Measurements from ENCODE around the gene KCNQ1. TPM values are rescaled to one million over a fixed set of nuclear protein-coding genes. Genes with fewer than 3 reads are reported as not detected.

Gene KCNQ1
- total and polyA plus RNA-seq, 2 of the 13 experiments (the other 11 are each of a cell fraction or from before 2014, with no cell fraction given), result 0.02 to 0.08 TPM

DNA sequence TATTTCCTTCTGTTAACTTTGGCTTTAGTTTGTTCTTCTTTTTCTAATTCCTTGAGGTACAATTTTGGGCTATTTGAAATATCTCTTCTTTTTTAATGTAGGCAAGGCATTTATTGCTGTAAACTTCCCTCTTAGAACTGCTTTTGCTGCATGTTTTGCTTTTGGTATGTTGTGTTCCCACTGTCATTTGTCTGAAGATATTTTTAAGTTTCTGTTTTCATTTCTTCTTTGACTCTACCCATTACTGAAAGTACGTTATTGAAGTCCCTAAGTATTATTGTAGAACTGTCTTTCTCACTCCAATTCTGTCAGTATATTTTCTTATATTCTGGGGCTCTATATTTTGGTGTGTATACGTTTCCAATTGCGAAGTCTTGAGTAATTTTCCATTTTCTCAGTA, 177.1 kb downstream of the KCNQ1 start:
- Histone ChIP-seq H3K9ac (ENCODE audit: insufficient read depth, low read depth, low read length) (no peak overlapping the region), H3K4me2 (ENCODE audit: low read depth, low read length) (no peak overlapping the region), H3K4me1 (ENCODE audit: insufficient read depth, low read length) (no peaks in the 10 kb centered on the region), H3K4me3 (replicated peaks in 1 of 3; ENCODE audit: insufficient read depth in 1 of 3, low read depth in 2 of 3, low read length in 3 of 3) (no peak overlapping the region), H2AFZ (ENCODE audit: low read length) (no peak overlapping the region), H3K27ac (ENCODE audit: extremely low read length, insufficient read depth, low read length) (no peak overlapping the region), H3K36me3 (replicated peaks in 1 of 2; ENCODE audit: control insufficient read depth in 1 of 2, insufficient read depth in 2 of 2, low read length in 2 of 2) (no peaks in the 10 kb centered on the region), H3K27me3 (ENCODE audit: control insufficient read depth in 1 of 2, insufficient read depth in 2 of 2, low read length in 2 of 2) (peaks cover 0 to 9% of the 10 kb centered on the region in 2 experiments; a peak in 1 of 5 replicates), H4K20me1 (ENCODE audit: insufficient read depth, low read length) (no peaks in the 10 kb centered on the region), H3K79me2 (ENCODE audit: insufficient read depth, low read length) (no peaks in the 10 kb centered on the region), H3K9me3 (ENCODE audit: low read length) (peaks cover 5% of the 10 kb centered on the region; the same call in 1 of the 2 replicates)
- ChIA-PET CTCF (ENCODE audit: low intra/inter-chr PET ratio, low total read pairs) (no interaction called here), POLR2A (no interaction called here)
- FAIRE-seq (no peak), DNase-seq (ENCODE audit: low spot score) (no peak), ATAC-seq (no peak)
- WGBS (ENCODE audit: low lambda C conversion rate), result 2% methylated on average over 3 of the region's 3 CpGs
- BruUV-seq (replicated peaks), result no TSS peak
- TF ChIP-seq TBL1XR1 (IDR thresholded peaks at IDR 0.05; ENCODE audit: borderline replicate concordance, low read length, partially characterized antibody) (no peak), MED1 (CRISPR knock-in tag; IDR thresholded peaks at IDR 0.05) (no peak), TOPORS (CRISPR knock-in tag; IDR thresholded peaks at IDR 0.05) (no peak), PRMT3 (CRISPR knock-in tag; IDR thresholded peaks at IDR 0.05; ENCODE audit: borderline replicate concordance, low read depth) (no peak), ZNF350 (CRISPR knock-in tag; IDR thresholded peaks at IDR 0.05; ENCODE audit: borderline replicate concordance, low read depth) (no peak)
- TF ChIP-seq, protein P1, sequence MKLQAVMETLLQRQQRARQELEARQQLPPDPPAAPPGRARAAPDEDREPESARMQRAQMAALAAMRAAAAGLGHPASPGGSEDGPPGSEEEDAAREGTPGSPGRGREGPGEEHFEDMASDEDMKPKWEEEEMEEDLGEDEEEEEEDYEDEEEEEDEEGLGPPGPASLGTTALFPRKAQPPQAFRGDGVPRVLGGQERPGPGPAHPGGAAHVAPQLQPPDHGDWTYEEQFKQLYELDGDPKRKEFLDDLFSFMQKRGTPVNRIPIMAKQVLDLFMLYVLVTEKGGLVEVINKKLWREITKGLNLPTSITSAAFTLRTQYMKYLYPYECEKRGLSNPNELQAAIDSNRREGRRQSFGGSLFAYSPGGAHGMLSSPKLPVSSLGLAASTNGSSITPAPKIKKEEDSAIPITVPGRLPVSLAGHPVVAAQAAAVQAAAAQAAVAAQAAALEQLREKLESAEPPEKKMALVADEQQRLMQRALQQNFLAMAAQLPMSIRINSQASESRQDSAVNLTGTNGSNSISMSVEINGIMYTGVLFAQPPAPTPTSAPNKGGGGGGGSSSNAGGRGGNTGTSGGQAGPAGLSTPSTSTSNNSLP (IDR thresholded peaks at IDR 0.05; ENCODE audit: low read depth, low read length), result no peak
- in situ Hi-C loops (cut with HindIII; ENCODE audit: extremely low pct_ligation_motif_present, low pct_unique_long_range_greater_than_20kb) (no loop called here), intact Hi-C loops (cut with micrococcal nuclease; ENCODE audit: unreplicated experiment) (no loop called here)

DNA sequence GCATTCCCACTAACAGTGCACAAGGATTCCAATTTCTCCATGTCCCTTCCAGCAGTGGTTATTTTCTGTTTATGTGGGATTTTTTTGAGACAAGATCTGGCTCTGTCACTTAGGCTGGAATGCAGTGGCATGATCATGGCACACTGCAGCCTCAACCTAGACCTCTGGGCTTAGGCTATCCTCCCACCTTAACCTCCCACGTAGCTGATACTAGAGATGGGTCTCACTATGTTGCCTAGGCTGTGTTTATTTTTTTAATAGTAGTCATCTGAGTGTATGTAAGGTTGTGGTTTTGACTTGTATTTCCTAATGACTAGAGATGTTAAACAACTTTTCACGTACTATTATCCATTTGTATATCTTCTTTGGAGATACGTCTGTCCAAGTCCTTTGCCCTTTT, 180.4 kb downstream of the KCNQ1 start:
- Histone ChIP-seq H2AFZ (ENCODE audit: low read length) (no peak overlapping the region), H3K4me1 (ENCODE audit: insufficient read depth, low read length) (no peaks in the 10 kb centered on the region), H3K79me2 (ENCODE audit: insufficient read depth, low read length) (no peaks in the 10 kb centered on the region), H3K9me3 (ENCODE audit: low read length) (peaks cover 24% of the 10 kb centered on the region), H3K27me3 (ENCODE audit: control insufficient read depth in 1 of 2, insufficient read depth in 2 of 2, low read length in 2 of 2) (peaks cover 0 to 9% of the 10 kb centered on the region in 2 experiments; a peak in 1 of 5 replicates), H3K36me3 (replicated peaks in 1 of 2; ENCODE audit: control insufficient read depth in 1 of 2, insufficient read depth in 2 of 2, low read length in 2 of 2) (no peaks in the 10 kb centered on the region), H4K20me1 (ENCODE audit: insufficient read depth, low read length) (no peaks in the 10 kb centered on the region), H3K4me3 (replicated peaks in 1 of 3; ENCODE audit: insufficient read depth in 1 of 3, low read depth in 2 of 3, low read length in 3 of 3) (no peak overlapping the region), H3K9ac (ENCODE audit: insufficient read depth, low read depth, low read length) (no peak overlapping the region), H3K27ac (ENCODE audit: extremely low read length, insufficient read depth, low read length) (no peak overlapping the region), H3K4me2 (ENCODE audit: low read depth, low read length) (no peak overlapping the region)
- FAIRE-seq, result no peak
- no peak for DNase-seq (ENCODE audit: low spot score)
- WGBS (ENCODE audit: low lambda C conversion rate), result 22% methylated on average over 3 of the region's 3 CpGs
- in situ Hi-C loops (cut with HindIII; ENCODE audit: extremely low pct_ligation_motif_present, low pct_unique_long_range_greater_than_20kb), result no loop called here
- CTCF ChIA-PET (ENCODE audit: low intra/inter-chr PET ratio, low total read pairs), result no interaction called here
- POLR2A ChIA-PET, result no interaction called here
- BruUV-seq (replicated peaks), result no TSS peak
- no peak for ATAC-seq
- intact Hi-C loops (cut with micrococcal nuclease; ENCODE audit: unreplicated experiment), result no loop called here
- TF ChIP-seq ARID2 (CRISPR knock-in tag; IDR thresholded peaks at IDR 0.05; ENCODE audit: borderline replicate concordance) (no peak), ELF3 (CRISPR knock-in tag; IDR thresholded peaks at IDR 0.05) (no peak), ZNF766 (CRISPR knock-in tag; IDR thresholded peaks at IDR 0.05; ENCODE audit: borderline replicate concordance) (no peak)
- TF ChIP-seq, protein P2, sequence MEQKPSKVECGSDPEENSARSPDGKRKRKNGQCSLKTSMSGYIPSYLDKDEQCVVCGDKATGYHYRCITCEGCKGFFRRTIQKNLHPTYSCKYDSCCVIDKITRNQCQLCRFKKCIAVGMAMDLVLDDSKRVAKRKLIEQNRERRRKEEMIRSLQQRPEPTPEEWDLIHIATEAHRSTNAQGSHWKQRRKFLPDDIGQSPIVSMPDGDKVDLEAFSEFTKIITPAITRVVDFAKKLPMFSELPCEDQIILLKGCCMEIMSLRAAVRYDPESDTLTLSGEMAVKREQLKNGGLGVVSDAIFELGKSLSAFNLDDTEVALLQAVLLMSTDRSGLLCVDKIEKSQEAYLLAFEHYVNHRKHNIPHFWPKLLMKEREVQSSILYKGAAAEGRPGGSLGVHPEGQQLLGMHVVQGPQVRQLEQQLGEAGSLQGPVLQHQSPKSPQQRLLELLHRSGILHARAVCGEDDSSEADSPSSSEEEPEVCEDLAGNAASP (CRISPR knock-in tag; IDR thresholded peaks at IDR 0.05; ENCODE audit: borderline replicate concordance), result no peak
- TF ChIP-seq, protein P3, sequence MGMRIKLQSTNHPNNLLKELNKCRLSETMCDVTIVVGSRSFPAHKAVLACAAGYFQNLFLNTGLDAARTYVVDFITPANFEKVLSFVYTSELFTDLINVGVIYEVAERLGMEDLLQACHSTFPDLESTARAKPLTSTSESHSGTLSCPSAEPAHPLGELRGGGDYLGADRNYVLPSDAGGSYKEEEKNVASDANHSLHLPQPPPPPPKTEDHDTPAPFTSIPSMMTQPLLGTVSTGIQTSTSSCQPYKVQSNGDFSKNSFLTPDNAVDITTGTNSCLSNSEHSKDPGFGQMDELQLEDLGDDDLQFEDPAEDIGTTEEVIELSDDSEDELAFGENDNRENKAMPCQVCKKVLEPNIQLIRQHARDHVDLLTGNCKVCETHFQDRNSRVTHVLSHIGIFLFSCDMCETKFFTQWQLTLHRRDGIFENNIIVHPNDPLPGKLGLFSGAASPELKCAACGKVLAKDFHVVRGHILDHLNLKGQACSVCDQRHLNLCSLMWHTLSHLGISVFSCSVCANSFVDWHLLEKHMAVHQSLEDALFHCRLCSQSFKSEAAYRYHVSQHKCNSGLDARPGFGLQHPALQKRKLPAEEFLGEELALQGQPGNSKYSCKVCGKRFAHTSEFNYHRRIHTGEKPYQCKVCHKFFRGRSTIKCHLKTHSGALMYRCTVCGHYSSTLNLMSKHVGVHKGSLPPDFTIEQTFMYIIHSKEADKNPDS (CRISPR knock-in tag; IDR thresholded peaks at IDR 0.05), result no peak
- TF ChIP-seq, protein P4, sequence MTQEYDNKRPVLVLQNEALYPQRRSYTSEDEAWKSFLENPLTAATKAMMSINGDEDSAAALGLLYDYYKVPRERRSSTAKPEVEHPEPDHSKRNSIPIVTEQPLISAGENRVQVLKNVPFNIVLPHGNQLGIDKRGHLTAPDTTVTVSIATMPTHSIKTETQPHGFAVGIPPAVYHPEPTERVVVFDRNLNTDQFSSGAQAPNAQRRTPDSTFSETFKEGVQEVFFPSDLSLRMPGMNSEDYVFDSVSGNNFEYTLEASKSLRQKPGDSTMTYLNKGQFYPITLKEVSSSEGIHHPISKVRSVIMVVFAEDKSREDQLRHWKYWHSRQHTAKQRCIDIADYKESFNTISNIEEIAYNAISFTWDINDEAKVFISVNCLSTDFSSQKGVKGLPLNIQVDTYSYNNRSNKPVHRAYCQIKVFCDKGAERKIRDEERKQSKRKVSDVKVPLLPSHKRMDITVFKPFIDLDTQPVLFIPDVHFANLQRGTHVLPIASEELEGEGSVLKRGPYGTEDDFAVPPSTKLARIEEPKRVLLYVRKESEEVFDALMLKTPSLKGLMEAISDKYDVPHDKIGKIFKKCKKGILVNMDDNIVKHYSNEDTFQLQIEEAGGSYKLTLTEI (CRISPR knock-in tag; conservative IDR thresholded peaks at IDR 0.05), result no peak

Data from HepG2 (cell line).